Fibroblast of skin of back (primary cell): ENCODE data around the gene ABLIM3.
A peak's percentile ranks its signal among the peaks of the same experiment; 100 is the strongest.
"Not testable (repeated sequence)": the region's sequence is repeated elsewhere in the genome, so short reads cannot be mapped to it uniquely, and the experiment has no call there.

Experiments
- DNase-seq: peaks from one replicate; pipeline ENCODE4 v3.0.0-alpha.2; 2013

ABLIM3 gene

GRCh38 chr5:149157330-149157729, 16.0 kb downstream of the ABLIM3 start:
- DNase-seq = no peak

- DNase-seq = no peak
These were observed 19.0 kb downstream of the ABLIM3 start for GRCh38 chr5:149160291-149160787.

GRCh38 chr5:149161026-149161687, 19.9 kb downstream of the ABLIM3 start:
- DNase-seq = no peak

GRCh38 chr5:149161850-149162249, 20.6 kb downstream of the ABLIM3 start:
- no peak for DNase-seq

GRCh38 chr5:149162401-149163084, 21.2 kb downstream of the ABLIM3 start:
- no peak for DNase-seq

GRCh38 chr5:149164731-149165130, 23.4 kb downstream of the ABLIM3 start:
- DNase-seq = no peak

GRCh38 chr5:149166128-149166527, 24.8 kb downstream of the ABLIM3 start:
- DNase-seq = peak; percentile 27

- no peak for DNase-seq
These were observed 25.4 kb downstream of the ABLIM3 start for GRCh38 chr5:149166591-149167100.

- no peak for DNase-seq
These were observed 27.1 kb downstream of the ABLIM3 start for GRCh38 chr5:149168276-149168906.

GRCh38 chr5:149170299-149170698, 29.0 kb downstream of the ABLIM3 start:
- no peak for DNase-seq

- DNase-seq = peak; percentile 94
These were observed 31.0 kb downstream of the ABLIM3 start for GRCh38 chr5:149172261-149172660.

- DNase-seq = peak; percentile 46
These were observed 31.6 kb downstream of the ABLIM3 start for GRCh38 chr5:149172709-149173505.

GRCh38 chr5:149174847-149175234, 33.5 kb downstream of the ABLIM3 start:
- peak; percentile 32 for DNase-seq

GRCh38 chr5:149175346-149176105, 34.2 kb downstream of the ABLIM3 start:
- DNase-seq = no peak

GRCh38 chr5:149177339-149177843, 36.1 kb downstream of the ABLIM3 start:
- no peak for DNase-seq

- DNase-seq = no peak
These were observed 36.7 kb downstream of the ABLIM3 start for GRCh38 chr5:149177911-149178565.

GRCh38 chr5:149181732-149182131, 40.4 kb downstream of the ABLIM3 start:
- DNase-seq = no peak

- DNase-seq = no peak
These were observed 40.9 kb downstream of the ABLIM3 start for GRCh38 chr5:149182241-149182640.

- DNase-seq = no peak
These were observed 43.8 kb downstream of the ABLIM3 start for GRCh38 chr5:149185067-149185466.

- DNase-seq = no peak
These were observed 45.2 kb downstream of the ABLIM3 start for GRCh38 chr5:149186506-149186905.

GRCh38 chr5:149187617-149188016, 46.3 kb downstream of the ABLIM3 start:
- not testable (repeated sequence) for DNase-seq
